Neural cell (in vitro differentiated cells): ENCODE measurements around the gene MPHOSPH8.

ENCODE experiments used
- TAF1 ChIP-seq: IDR thresholded peaks from 2 replicates; pipeline ENCODE4 v1.6.1; 2012; ENCODE audit warnings: low read depth
- TF ChIP-seq, protein P1 (sequence below): fragments of 450-650 bp; IDR thresholded peaks from 2 replicates; pipeline ENCODE4 v1.5.1; 2014; ENCODE audit warnings: antibody characterized with exemption, mild to moderate bottlenecking, moderate library complexity; ENCODE audit not compliant: poor library complexity, severe bottlenecking

GRCh38 chr13:19590423-19590822, 43.0 kb upstream of the MPHOSPH8 start:
- no peak for TF ChIP-seq TAF1
- TF ChIP-seq, protein P1, sequence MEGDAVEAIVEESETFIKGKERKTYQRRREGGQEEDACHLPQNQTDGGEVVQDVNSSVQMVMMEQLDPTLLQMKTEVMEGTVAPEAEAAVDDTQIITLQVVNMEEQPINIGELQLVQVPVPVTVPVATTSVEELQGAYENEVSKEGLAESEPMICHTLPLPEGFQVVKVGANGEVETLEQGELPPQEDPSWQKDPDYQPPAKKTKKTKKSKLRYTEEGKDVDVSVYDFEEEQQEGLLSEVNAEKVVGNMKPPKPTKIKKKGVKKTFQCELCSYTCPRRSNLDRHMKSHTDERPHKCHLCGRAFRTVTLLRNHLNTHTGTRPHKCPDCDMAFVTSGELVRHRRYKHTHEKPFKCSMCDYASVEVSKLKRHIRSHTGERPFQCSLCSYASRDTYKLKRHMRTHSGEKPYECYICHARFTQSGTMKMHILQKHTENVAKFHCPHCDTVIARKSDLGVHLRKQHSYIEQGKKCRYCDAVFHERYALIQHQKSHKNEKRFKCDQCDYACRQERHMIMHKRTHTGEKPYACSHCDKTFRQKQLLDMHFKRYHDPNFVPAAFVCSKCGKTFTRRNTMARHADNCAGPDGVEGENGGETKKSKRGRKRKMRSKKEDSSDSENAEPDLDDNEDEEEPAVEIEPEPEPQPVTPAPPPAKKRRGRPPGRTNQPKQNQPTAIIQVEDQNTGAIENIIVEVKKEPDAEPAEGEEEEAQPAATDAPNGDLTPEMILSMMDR, result no peak
